ENCODE measurements around the gene MAP4K4. TPM values are rescaled to one million over a fixed set of nuclear protein-coding genes. Genes with fewer than 3 reads are reported as not detected.

MAP4K4 gene
- total and polyA plus RNA-seq, 2 experiments from 2014 or later, result 20.3 to 115 TPM

GRCh38 chr2:101897301-101897700, 199.8 kb downstream of the MAP4K4 start:
- 71 to 80% methylated on average over 1 of the region's 1 CpG for WGBS, 2 experiments (ENCODE audit: low coverage in 1 of 2, low lambda C conversion rate in 2 of 2, missing lambda C conversion rate in 2 of 2)

DNA sequence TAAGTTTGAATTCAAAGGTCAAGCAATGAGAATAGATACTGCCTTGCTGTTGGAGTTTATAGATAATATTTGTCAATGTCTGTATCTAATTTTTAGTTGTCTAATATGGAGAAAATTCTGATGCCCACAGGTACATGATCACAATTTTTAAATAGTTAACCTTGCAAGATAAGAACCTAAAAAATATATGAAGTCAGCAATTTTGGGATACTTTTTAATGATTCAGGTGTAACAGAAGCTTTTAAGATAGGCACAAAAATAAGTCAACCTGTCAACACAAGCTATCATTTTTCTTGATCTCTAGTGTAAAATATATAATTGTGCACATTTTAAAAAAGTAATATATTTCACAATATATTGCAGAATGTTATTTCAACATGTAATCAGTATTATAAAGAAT, 201.8 kb downstream of the MAP4K4 start:
- in situ Hi-C loops (cut with MboI), result no loop called here

More at GRCh38 chr2:101897301-101897700, 199.8 kb downstream of the MAP4K4 start:
- no peak overlapping the region for H3K4me3 ChIP-seq
- no peak overlapping the region for H3K9ac ChIP-seq
- peaks cover 65% of the 10 kb centered on the region for H3F3A ChIP-seq (ENCODE audit: insufficient read depth)
- H3K27me3 ChIP-seq (replicated peaks; ENCODE audit: insufficient read depth), result no peaks in the 10 kb centered on the region
- no peaks in the 10 kb centered on the region for H4K20me1 ChIP-seq (ENCODE audit: insufficient read depth)
- no peaks in the 10 kb centered on the region for H3K9me2 ChIP-seq (ENCODE audit: insufficient read depth)
- DNase-seq, result no peak
- H3K27ac ChIP-seq, result no peak overlapping the region
- H3K79me2 ChIP-seq (ENCODE audit: insufficient read depth), result no peaks in the 10 kb centered on the region
- TF ChIP-seq EZH2 (IDR thresholded peaks at IDR 0.05; ENCODE audit: insufficient read depth, poor library complexity, severe bottlenecking), result no peak
- TF ChIP-seq EZH2phosphoT487 (IDR thresholded peaks at IDR 0.05; ENCODE audit: insufficient read depth, low read depth), result no peak
- peaks cover 36% of the 10 kb centered on the region for H3K36me3 ChIP-seq (ENCODE audit: low read depth)
- in situ Hi-C loops (cut with MboI), result no loop called here
- no peaks in the 10 kb centered on the region for H3K4me1 ChIP-seq (ENCODE audit: insufficient read depth)
- no peak overlapping the region for H3K4me2 ChIP-seq (ENCODE audit: unreplicated experiment)
- no peaks in the 10 kb centered on the region for H3K9me3 ChIP-seq (ENCODE audit: low read depth)
- H2AFZ ChIP-seq, result no peak overlapping the region

DNA sequence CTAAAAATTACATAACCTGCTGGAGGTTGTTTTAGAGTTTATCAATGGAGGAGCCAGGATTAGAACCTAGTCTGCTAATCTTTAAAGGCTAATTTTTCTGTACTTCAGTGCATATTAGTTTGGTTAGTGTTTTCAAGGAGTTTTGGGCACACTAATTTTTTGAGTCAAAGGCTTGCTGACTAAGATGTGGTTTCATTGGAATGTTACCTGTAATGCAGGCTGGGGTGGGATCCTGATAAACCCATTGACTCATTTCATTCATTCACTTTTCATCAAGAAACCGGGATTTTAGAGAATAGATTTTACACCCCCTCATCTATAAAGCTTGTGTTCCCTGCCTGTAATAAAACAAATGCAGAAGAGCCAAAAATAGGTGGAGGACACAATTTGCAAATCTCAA, 202.4 kb downstream of the MAP4K4 start:
- Histone ChIP-seq H3K9me2 (ENCODE audit: insufficient read depth) (no peaks in the 10 kb centered on the region), H3K4me2 (ENCODE audit: unreplicated experiment) (no peak overlapping the region), H3K27me3 (replicated peaks; ENCODE audit: insufficient read depth) (no peaks in the 10 kb centered on the region), H3K27ac (no peak overlapping the region), H2AFZ (no peak overlapping the region), H3K4me3 (no peak overlapping the region), H3K9ac (no peak overlapping the region), H3K36me3 (ENCODE audit: low read depth) (peaks cover 12% of the 10 kb centered on the region; the same call in 1 of the 2 replicates), H3K9me3 (ENCODE audit: low read depth) (no peaks in the 10 kb centered on the region), H3F3A (ENCODE audit: insufficient read depth) (peaks cover 71% of the 10 kb centered on the region), H3K4me1 (ENCODE audit: insufficient read depth) (no peaks in the 10 kb centered on the region), H3K79me2 (ENCODE audit: insufficient read depth) (no peaks in the 10 kb centered on the region), H4K20me1 (ENCODE audit: insufficient read depth) (no peaks in the 10 kb centered on the region)
- in situ Hi-C loops (cut with MboI), result loop anchor here (25.0 kb wide), 1 partner anchor 537 kb away; no protein-coding TSS in a partner anchor
- WGBS, 2 experiments (ENCODE audit: low coverage in 1 of 2, low lambda C conversion rate in 2 of 2, missing lambda C conversion rate in 2 of 2), result 86 to 100% methylated on average over 1 of the region's 1 CpG
- TF ChIP-seq EZH2 (IDR thresholded peaks at IDR 0.05; ENCODE audit: insufficient read depth, poor library complexity, severe bottlenecking), result no peak
- no peak for TF ChIP-seq EZH2phosphoT487 (IDR thresholded peaks at IDR 0.05; ENCODE audit: insufficient read depth, low read depth)
- DNase-seq, result no peak

More for the DNA sequence above, 201.8 kb downstream of the MAP4K4 start:
- Histone ChIP-seq H3K27ac (no peak overlapping the region), H3K9me3 (ENCODE audit: low read depth) (no peaks in the 10 kb centered on the region), H3K4me1 (ENCODE audit: insufficient read depth) (no peaks in the 10 kb centered on the region), H3K9ac (no peak overlapping the region), H3K4me2 (ENCODE audit: unreplicated experiment) (no peak overlapping the region), H3K79me2 (ENCODE audit: insufficient read depth) (no peaks in the 10 kb centered on the region), H3F3A (ENCODE audit: insufficient read depth) (peaks cover 70% of the 10 kb centered on the region), H3K4me3 (no peak overlapping the region), H3K27me3 (replicated peaks; ENCODE audit: insufficient read depth) (no peaks in the 10 kb centered on the region), H3K36me3 (ENCODE audit: low read depth) (peaks cover 17% of the 10 kb centered on the region), H2AFZ (no peak overlapping the region), H4K20me1 (ENCODE audit: insufficient read depth) (no peaks in the 10 kb centered on the region), H3K9me2 (ENCODE audit: insufficient read depth) (no peaks in the 10 kb centered on the region)
- no peak for DNase-seq
- TF ChIP-seq EZH2phosphoT487 (IDR thresholded peaks at IDR 0.05; ENCODE audit: insufficient read depth, low read depth), result no peak
- no peak for TF ChIP-seq EZH2 (IDR thresholded peaks at IDR 0.05; ENCODE audit: insufficient read depth, poor library complexity, severe bottlenecking)

- DNase-seq, result no peak
- Histone ChIP-seq H3K4me2 (ENCODE audit: unreplicated experiment) (no peak overlapping the region), H3K36me3 (ENCODE audit: low read depth) (peaks cover 9% of the 10 kb centered on the region; the same call in 1 of the 2 replicates), H3K4me1 (ENCODE audit: insufficient read depth) (no peaks in the 10 kb centered on the region), H4K20me1 (ENCODE audit: insufficient read depth) (no peaks in the 10 kb centered on the region), H2AFZ (no peak overlapping the region), H3K79me2 (ENCODE audit: insufficient read depth) (no peaks in the 10 kb centered on the region), H3K27ac (no peak overlapping the region), H3K9me2 (ENCODE audit: insufficient read depth) (no peaks in the 10 kb centered on the region), H3K27me3 (replicated peaks; ENCODE audit: insufficient read depth) (no peaks in the 10 kb centered on the region), H3K4me3 (no peak overlapping the region), H3K9me3 (ENCODE audit: low read depth) (no peaks in the 10 kb centered on the region), H3F3A (ENCODE audit: insufficient read depth) (peaks cover 76% of the 10 kb centered on the region), H3K9ac (no peak overlapping the region)
- no peak for TF ChIP-seq EZH2phosphoT487 (IDR thresholded peaks at IDR 0.05; ENCODE audit: insufficient read depth, low read depth)
- TF ChIP-seq EZH2 (IDR thresholded peaks at IDR 0.05; ENCODE audit: insufficient read depth, poor library complexity, severe bottlenecking), result no peak
- in situ Hi-C loops (cut with MboI), result loop anchor here (25.0 kb wide), 1 partner anchor 537 kb away; no protein-coding TSS in a partner anchor
- 99% methylated on average over 9 of the region's 9 CpGs for WGBS, 2 experiments (ENCODE audit: low coverage in 1 of 2, low lambda C conversion rate in 2 of 2, missing lambda C conversion rate in 2 of 2)
Measured at GRCh38 chr2:101900375-101900774, 202.9 kb downstream of the MAP4K4 start.

DNA sequence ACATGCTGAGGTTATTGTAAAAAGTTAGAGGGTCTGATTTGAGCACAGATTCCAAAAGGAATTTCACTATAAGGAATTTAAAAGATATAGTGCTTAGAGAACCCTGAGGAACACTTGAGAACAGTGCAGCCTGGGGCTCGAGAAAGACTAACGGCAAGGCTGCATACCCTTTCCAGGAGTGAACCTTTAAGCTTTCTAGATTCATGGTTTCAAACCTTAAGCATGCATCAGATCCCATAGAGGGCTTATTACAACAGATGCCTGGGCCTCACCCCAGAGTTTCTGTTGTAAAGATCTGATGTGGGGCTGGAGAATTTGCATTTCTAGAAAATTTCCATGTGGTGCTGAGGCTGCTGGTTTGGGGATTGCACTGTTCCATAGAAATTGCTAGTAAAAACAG, 203.7 kb downstream of the MAP4K4 start:
- no peak overlapping the region for H2AFZ ChIP-seq
- no peaks in the 10 kb centered on the region for H4K20me1 ChIP-seq (ENCODE audit: insufficient read depth)
- no peaks in the 10 kb centered on the region for H3K27me3 ChIP-seq (replicated peaks; ENCODE audit: insufficient read depth)
- WGBS, 2 experiments (ENCODE audit: low coverage in 1 of 2, low lambda C conversion rate in 2 of 2, missing lambda C conversion rate in 2 of 2), result 90 to 96% methylated on average over 2 of the region's 2 CpGs
- no peak overlapping the region for H3K4me2 ChIP-seq (ENCODE audit: unreplicated experiment)
- H3K4me1 ChIP-seq (ENCODE audit: insufficient read depth), result no peaks in the 10 kb centered on the region
- no peaks in the 10 kb centered on the region for H3K9me2 ChIP-seq (ENCODE audit: insufficient read depth)
- TF ChIP-seq EZH2 (IDR thresholded peaks at IDR 0.05; ENCODE audit: insufficient read depth, poor library complexity, severe bottlenecking) (no peak), EZH2phosphoT487 (IDR thresholded peaks at IDR 0.05; ENCODE audit: insufficient read depth, low read depth) (no peak)
- peaks cover under 1% of the 10 kb centered on the region; the same call in 1 of the 2 replicates for H3K36me3 ChIP-seq (ENCODE audit: low read depth)
- no peak for DNase-seq
- H3K9ac ChIP-seq, result no peak overlapping the region
- no peak overlapping the region for H3K4me3 ChIP-seq
- H3K9me3 ChIP-seq (ENCODE audit: low read depth), result no peaks in the 10 kb centered on the region
- in situ Hi-C loops (cut with MboI), result loop anchor here (25.0 kb wide), 1 partner anchor 536 kb away; no protein-coding TSS in a partner anchor
- H3K27ac ChIP-seq, result no peak overlapping the region
- no peaks in the 10 kb centered on the region for H3K79me2 ChIP-seq (ENCODE audit: insufficient read depth)
- H3F3A ChIP-seq (ENCODE audit: insufficient read depth), result peaks cover 76% of the 10 kb centered on the region

Measured in GM23248 (cell line).